Stimulated activated CD8-positive, alpha-beta memory T cell treated with anti-CD3 and anti-CD28 coated beads, Interleukin-15, amount 100 ng/mL, for 48 hours (primary cell): ENCODE data around the gene CALR3.
"Not testable (repeated sequence)": the region's sequence is repeated elsewhere in the genome, so short reads cannot be mapped to it uniquely, and the experiment has no call there.

Source experiments
- DNase-seq, 2 donors: peaks; one replicate each; pipeline ENCODE4 v3.0.0-alpha.2; 2020; ENCODE audit warnings: low read depth in 2 of 2

CALR3 gene

GRCh38 chr19:16524991-16525734, 29.2 kb upstream of the CALR3 start:
- no peak for DNase-seq

GRCh38 chr19:16522559-16523377, 26.8 kb upstream of the CALR3 start:
- DNase-seq = no peak

GRCh38 chr19:16521715-16522289, 25.8 kb upstream of the CALR3 start:
- no peak for DNase-seq

- no peak for DNase-seq
Observed at GRCh38 chr19:16520986-16521624, 25.1 kb upstream of the CALR3 start.

- DNase-seq = no peak
Observed at GRCh38 chr19:16520074-16520973, 24.4 kb upstream of the CALR3 start.

GRCh38 chr19:16519230-16519687, 23.3 kb upstream of the CALR3 start:
- no peak for DNase-seq

- no peak for DNase-seq
Observed at GRCh38 chr19:16518483-16519229, 22.7 kb upstream of the CALR3 start.

GRCh38 chr19:16518061-16518460, 22.1 kb upstream of the CALR3 start:
- no peak for DNase-seq

- no peak for DNase-seq
Observed at GRCh38 chr19:16516923-16517610, 21.1 kb upstream of the CALR3 start.

GRCh38 chr19:16516381-16516780, 20.4 kb upstream of the CALR3 start:
- DNase-seq = no peak

GRCh38 chr19:16514383-16515019, 18.5 kb upstream of the CALR3 start:
- DNase-seq = no peak

GRCh38 chr19:16512611-16513010, 16.6 kb upstream of the CALR3 start:
- DNase-seq = not testable (repeated sequence)

- no peak for DNase-seq
Observed at GRCh38 chr19:16509141-16510061, 13.4 kb upstream of the CALR3 start.

- DNase-seq = no peak
Observed at GRCh38 chr19:16508546-16508945, 12.6 kb upstream of the CALR3 start.

- no peak for DNase-seq
Observed at GRCh38 chr19:16506961-16507360, 11.0 kb upstream of the CALR3 start.

GRCh38 chr19:16506161-16506560, 10.2 kb upstream of the CALR3 start:
- DNase-seq = not testable (repeated sequence)

GRCh38 chr19:16504271-16504670, 8.3 kb upstream of the CALR3 start:
- no peak for DNase-seq

- DNase-seq = no peak
Observed at GRCh38 chr19:16497837-16498236, 1.9 kb upstream of the CALR3 start.
